Measurements from ENCODE around the gene GARNL3.

- no peak for TF ChIP-seq POLR2AphosphoS5 (IDR thresholded peaks at IDR 0.05; ENCODE audit: low read depth, low read length)
- no peak for TF ChIP-seq TAF1 (IDR thresholded peaks at IDR 0.05; ENCODE audit: borderline replicate concordance, insufficient read depth, low read length)
These were observed 70.2 kb downstream of the GARNL3 start for GRCh38 chr9:127334725-127335124.

Measured in PFSK-1 (cell line).